Heart left ventricle (tissue), 13 donors: ENCODE results near the gene SLC30A7.

ENCODE experiments used
- CTCF ChIP-seq, 12 donors: fragments of 200-600 bp; sonication (generic) in 4 of 12; IDR thresholded peaks; one replicate each; pipeline versions ENCODE4 v1.5.0 to v1.8.0; 2018 to 2022; ENCODE audit warnings: antibody characterized with exemption in 12 of 12, mild to moderate bottlenecking in 5 of 12
- POLR2A ChIP-seq, 2 donors: fragments of 450-650 bp; IDR thresholded peaks; one replicate each; pipeline ENCODE4 v1.6.1; 2017; ENCODE audit warnings: antibody characterized with exemption in 2 of 2, mild to moderate bottlenecking in 2 of 2, moderate library complexity in 2 of 2
- donor health status: ischemic (EF 13 %, LVEDD 7.1; RV severe dilation, severe dysfunction).
- donor health status: DM: no; HTN: yes; CAD: no.
- donor health status: DM: no; HTN: no; CAD: no.
- donor health status: ischemic (EF 25% LVEDD 6.9; RV normal size, moderate dysfunction).
- donor health status: ischemic (EF 25% LVEDD 5.7; RV mildly dilated, moderate dysfunction).
- donor health status: ischemic (EF 35%, LVEDD 5.7; RV mildly dilated, moderate dysfunction).
- donor health status: nonischemic (EF 11% LVEDD 7.7; RV severe dilation, severe dysfunction).
- donor health status: DM: yes; HTN: yes; CAD: no.
- donor health status: PGD.
- donor health status: ischemic (EF 29% LVEDD 5.4; RV normal size, mild dysfunction).
- donor health status: nonischemic (EF 23%, LVEDD 6.1; RV moderate dilation, normal function).

GRCh38 chr1:101005871-101006270, 110.0 kb downstream of the SLC30A7 start:
- TF ChIP-seq CTCF (IDR thresholded peaks at IDR 0.05) (no peak), POLR2A (IDR thresholded peaks at IDR 0.05) (no peak)
